Stimulated activated CD8-positive, alpha-beta memory T cell treated with anti-CD3 and anti-CD28 coated beads, Interleukin-4, amount 100 ng/mL, for 48 hours (primary cell): Measurements from ENCODE around the gene CTXND1.
"Not testable (repeated sequence)": the region's sequence is repeated elsewhere in the genome, so short reads cannot be mapped to it uniquely, and the experiment has no call there.

Experiments used
- DNase-seq: peaks from one replicate; pipeline ENCODE4 v3.0.0-alpha.2; 2020

CTXND1 gene

GRCh38 chr15:80155378-80156175 lies 96.4 kb downstream of the CTXND1 start:
- not testable (repeated sequence) for DNase-seq

- DNase-seq, result no peak
Measured at GRCh38 chr15:80155001-80155377, 97.0 kb downstream of the CTXND1 start.

DNA sequence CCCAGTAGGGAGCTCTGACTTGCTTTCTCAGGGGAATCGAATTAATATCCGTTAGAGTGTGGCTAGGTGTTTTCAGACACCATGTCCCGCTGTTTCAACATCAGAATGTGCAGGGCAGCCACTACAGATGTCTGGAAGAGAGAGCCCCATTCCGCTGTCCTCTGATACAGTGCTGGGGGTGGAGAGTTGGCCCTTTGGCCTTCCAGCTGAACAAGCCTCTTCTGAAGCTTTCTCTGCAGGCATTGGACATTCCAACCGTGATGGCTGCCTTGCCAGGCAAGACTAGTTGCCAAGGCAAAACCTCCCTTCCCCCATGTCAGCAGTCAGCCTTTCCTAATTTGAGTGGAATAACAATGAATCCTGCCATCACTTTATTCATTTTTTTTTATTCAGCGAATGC lies 97.7 kb downstream of the CTXND1 start:
- DNase-seq, result no peak

DNA sequence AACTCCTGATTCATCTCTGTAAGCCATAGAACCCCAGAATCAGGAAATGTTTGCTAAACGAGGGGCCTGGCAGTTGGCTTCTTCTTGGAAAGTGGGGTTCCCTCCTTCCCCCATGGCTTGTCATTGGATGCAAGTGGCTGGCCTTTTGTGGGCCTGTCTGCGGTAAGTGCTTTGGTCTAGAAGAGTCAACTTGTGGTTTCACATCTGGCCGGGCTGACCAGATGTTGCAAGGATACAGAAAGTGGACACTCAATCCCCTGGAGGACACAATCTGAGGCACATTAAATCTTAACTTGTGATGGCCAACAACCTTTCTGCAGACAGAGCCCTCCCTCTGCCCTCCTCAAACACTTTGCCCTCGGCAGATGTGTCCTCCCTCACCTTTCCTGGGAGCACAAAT lies 98.1 kb downstream of the CTXND1 start:
- DNase-seq, result no peak

- DNase-seq, result peak; percentile 67
Measured at GRCh38 chr15:80152896-80153876, 98.8 kb downstream of the CTXND1 start, which contains the start of gene FAH. Gene FAH (plus strand): TSS chr15:80152999. CDS start chr15:80153055, 56 bp downstream.

DNA sequence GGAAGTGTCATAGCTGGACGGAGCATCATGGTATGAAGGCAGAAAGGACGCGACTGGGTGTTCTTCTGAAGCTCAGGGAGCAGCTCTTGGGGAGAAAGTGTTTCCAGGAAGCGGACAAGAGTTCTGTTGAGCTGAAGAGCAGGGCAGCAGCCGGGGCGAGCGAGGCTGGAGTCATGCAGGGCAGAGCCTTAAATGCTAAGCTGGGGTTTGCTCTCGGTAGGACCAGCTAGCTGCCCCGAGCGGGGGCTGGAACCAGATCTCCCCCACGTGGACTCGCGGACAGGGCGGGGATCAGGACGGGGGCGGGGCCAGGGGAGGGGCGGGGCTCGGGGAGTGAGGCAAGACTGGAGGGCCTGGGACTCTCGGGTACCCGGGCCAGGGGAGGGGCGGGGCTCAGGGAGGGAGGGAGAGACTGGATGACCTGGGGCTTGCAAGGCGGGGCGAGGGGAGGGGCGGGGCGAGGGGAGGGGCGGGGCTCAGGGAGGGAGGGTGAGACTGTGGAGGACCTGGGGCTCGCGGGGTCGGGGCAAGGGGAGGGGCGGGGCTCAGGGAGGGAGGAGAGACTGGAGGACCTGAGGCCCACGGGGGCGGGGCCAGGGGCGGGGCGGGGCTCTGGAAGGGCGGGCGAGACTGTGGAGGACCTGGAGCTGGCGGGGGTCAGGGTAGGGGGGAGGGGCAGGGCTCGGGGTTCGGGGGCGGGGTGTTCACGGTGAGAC lies 99.7 kb downstream of the CTXND1 start:
- DNase-seq, result peak; percentile 94

GRCh38 chr15:80151576-80151975 lies 100.4 kb downstream of the CTXND1 start:
- no peak for DNase-seq

- DNase-seq, result no peak
Measured at GRCh38 chr15:80151148-80151547, 100.9 kb downstream of the CTXND1 start.
